ENCODE data around the gene SCARF1.

SCARF1 gene

GRCh38 chr17:1592751-1593629 lies 52.5 kb downstream of the SCARF1 start:
- DNase-seq, result no peak

- DNase-seq, result no peak
Observed at GRCh38 chr17:1591474-1592090, 54.0 kb downstream of the SCARF1 start.

GRCh38 chr17:1590747-1591473 lies 54.6 kb downstream of the SCARF1 start:
- DNase-seq, result no peak

GRCh38 chr17:1590029-1590746 lies 55.3 kb downstream of the SCARF1 start:
- DNase-seq, result no peak

GRCh38 chr17:1588821-1589585 lies 56.5 kb downstream of the SCARF1 start:
- no peak for DNase-seq

- no peak for DNase-seq
Observed at GRCh38 chr17:1584167-1584566, 61.4 kb downstream of the SCARF1 start.
